Astrocyte of the cerebellum (primary cell): ENCODE data around the gene ARGLU1.

Experiments
- DNase-seq: peaks from one replicate; pipeline ENCODE4 v3.0.0-alpha.2; 2011; ENCODE audit warnings: low read depth
- H3K4me3 ChIP-seq: 2 replicates; pipeline ENCODE4 v1.5.1; 2011; ENCODE audit warnings: mild to moderate bottlenecking, low read depth, low read length, moderate library complexity
- in situ Hi-C: cut with HindIII; loops from 2 replicates; pipeline ENCODE4 v1.10.0; 2017; ENCODE audit warnings: low sequenced_read_pairs
- TF ChIP-seq, protein P1 (sequence below): IDR thresholded peaks from 2 replicates; pipeline ENCODE4 v1.5.1; 2012; ENCODE audit warnings: low read length, low read depth, moderate library complexity, mild to moderate bottlenecking; ENCODE audit errors: missing control alignments

The ARGLU1 gene, protein sequence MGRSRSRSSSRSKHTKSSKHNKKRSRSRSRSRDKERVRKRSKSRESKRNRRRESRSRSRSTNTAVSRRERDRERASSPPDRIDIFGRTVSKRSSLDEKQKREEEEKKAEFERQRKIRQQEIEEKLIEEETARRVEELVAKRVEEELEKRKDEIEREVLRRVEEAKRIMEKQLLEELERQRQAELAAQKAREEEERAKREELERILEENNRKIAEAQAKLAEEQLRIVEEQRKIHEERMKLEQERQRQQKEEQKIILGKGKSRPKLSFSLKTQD

DNA sequence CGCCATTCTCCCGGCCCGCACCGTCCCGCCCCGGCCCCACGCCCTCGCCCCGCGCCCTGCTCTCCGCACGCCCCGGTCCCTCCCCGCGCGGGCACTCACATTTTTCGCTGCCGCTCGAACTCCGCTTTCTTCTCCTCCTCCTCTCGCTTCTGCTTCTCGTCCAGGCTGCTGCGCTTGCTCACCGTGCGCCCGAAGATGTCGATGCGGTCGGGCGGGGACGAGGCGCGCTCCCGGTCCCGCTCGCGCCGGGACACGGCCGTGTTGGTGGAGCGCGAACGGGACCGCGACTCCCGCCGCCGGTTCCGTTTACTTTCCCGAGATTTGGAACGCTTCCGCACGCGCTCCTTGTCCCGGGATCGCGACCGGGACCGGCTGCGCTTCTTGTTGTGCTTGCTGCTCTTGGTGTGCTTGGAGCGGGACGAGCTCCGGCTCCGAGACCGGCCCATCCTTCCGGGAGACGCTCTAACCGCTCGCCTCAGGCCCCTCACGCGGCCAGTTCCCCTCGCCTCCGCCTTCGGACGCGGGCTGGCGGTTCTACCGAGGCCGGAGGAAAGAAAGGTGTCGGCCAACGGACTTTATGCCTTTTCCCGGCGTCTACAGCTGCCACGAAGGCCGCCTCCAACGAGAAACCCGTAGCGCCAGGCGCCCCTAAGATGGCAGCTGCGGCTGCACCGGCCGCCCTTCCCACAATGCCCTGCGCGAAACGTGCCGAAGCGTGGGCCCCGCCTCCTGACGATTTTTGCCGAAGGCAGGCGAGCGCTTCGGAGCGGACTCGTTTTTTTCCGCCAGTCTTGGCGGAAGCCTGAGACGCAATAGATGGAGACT, at the start of gene ARGLU1:
Gene ARGLU1, minus strand, starts transcription at position 664 of the 825 bp plus-strand sequence. Its CDS starts 218 bp downstream, at position 446.
- peak; percentile 80 for DNase-seq
- TF ChIP-seq, protein P1, sequence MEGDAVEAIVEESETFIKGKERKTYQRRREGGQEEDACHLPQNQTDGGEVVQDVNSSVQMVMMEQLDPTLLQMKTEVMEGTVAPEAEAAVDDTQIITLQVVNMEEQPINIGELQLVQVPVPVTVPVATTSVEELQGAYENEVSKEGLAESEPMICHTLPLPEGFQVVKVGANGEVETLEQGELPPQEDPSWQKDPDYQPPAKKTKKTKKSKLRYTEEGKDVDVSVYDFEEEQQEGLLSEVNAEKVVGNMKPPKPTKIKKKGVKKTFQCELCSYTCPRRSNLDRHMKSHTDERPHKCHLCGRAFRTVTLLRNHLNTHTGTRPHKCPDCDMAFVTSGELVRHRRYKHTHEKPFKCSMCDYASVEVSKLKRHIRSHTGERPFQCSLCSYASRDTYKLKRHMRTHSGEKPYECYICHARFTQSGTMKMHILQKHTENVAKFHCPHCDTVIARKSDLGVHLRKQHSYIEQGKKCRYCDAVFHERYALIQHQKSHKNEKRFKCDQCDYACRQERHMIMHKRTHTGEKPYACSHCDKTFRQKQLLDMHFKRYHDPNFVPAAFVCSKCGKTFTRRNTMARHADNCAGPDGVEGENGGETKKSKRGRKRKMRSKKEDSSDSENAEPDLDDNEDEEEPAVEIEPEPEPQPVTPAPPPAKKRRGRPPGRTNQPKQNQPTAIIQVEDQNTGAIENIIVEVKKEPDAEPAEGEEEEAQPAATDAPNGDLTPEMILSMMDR: no peak
- in situ Hi-C loops: no loop called here
- peak within 1 kb of the TSS; percentile 81 for H3K4me3 ChIP-seq

DNA sequence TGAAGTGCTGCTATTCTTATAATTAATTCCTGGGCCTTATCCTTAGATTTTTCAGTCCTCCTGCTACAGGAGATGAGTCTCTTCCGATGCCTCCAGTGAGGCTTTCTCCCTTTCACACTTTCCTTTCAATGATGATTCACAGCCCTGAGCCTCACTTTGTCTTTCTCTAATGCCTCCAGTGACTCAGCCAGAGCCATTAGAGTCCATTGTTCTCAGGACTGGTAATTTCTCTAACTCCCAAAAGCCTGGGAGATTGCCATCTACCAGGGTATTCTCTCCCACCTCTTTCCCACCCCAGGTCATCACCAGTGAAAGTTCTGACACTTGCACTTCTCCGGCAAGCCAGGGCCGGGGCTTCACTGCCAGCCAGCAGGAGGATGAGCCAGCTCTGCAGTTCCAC, 49.6 kb upstream of the ARGLU1 start:
- DNase-seq: peak; percentile 19
- no peak overlapping the region for H3K4me3 ChIP-seq
- TF ChIP-seq, protein P1: no peak
- in situ Hi-C loops: no loop called here

DNA sequence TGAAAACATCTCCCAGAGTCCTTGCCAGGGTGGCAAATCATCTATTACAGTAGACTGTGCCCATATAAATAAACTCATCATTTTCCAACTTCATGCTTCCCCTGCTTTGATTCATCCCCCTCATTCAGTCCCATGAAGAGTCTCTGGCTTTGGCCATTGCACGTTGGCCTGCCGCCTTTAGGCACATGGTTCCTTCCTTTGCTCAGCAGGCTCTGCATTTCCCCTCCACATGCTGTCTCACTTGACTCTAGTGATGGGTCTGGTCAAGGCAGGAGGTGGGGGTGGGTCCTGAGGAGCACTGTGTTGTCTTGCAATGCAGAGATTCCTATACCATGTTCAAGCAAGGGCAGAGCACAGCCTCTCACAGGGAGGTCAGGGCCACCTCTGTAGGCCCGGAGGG, 48.8 kb upstream of the ARGLU1 start:
- DNase-seq: no peak
- no peak overlapping the region for H3K4me3 ChIP-seq
- TF ChIP-seq, protein P1: no peak
- in situ Hi-C loops: no loop called here

DNA sequence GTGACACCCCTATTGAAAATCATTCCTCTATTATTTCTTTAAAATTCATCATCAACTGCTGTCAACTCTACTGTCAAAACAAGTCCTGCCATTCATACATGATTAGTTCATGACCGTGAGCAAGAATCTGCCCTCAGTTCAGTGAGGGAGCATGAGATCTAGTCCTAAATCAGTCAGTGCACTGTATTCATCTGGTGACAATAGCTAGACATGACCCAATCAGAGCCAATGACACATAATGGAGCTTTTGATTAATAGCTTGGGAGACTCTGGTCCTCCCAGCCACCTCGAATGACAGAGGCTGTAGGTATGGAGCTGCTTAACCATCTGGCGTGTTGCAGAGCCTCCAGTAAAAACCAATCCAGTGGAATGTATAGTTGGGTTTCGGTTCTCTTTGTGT, 46.9 kb upstream of the ARGLU1 start:
- TF ChIP-seq, protein P1: no peak
- no peak for DNase-seq
- no peak overlapping the region for H3K4me3 ChIP-seq
- in situ Hi-C loops: no loop called here

DNA sequence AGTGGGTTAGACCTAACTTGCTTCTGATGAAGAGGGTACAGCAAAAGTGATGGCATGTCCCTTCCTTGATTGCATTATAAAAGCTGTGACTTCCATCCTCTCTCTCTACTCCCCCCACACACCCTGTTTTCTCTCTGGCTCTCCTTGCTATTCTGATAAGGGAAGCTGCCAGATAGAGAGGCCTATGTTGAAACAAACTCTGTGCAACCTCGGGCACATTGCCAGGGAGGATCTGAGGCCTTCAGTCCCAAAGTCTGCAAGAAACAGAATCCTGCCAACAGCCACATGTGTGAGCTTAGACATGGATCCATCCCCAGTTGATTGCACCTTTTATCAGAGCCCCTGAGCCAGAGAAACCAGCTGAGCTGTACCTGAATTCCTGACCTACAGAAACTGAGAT, 44.8 kb upstream of the ARGLU1 start:
- no peak for DNase-seq
- TF ChIP-seq, protein P1: no peak
- H3K4me3 ChIP-seq: no peak overlapping the region
- in situ Hi-C loops: no loop called here

DNA sequence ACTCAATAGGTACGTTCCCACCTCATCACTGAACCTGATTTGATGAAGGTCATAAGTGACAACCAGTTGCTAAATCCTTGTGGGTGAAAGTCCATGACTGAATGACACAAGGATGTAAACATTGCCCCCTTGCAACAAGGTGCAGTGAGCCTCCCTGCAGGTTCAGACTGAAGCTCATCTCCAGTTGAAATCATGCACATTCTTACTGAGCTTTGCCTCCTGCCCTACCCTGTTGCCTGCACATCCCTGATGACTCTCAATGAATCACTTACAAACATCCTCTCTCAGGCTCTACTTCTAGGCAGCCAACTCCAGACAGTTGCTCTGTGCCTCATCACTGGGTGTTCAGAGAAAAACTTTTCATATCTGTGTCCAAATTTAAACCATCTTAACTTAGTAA, 42.5 kb upstream of the ARGLU1 start:
- no peak overlapping the region for H3K4me3 ChIP-seq
- in situ Hi-C loops: no loop called here
- DNase-seq: no peak
- TF ChIP-seq, protein P1: no peak
